GM15510 (cell line): ENCODE data around the gene TMEM101.

Source experiments
- POLR2A ChIP-seq: IDR thresholded peaks from 3 replicates; pipeline ENCODE4 v1.6.1; 2011; ENCODE audit warnings: borderline replicate concordance; ENCODE audit not compliant: insufficient read length; ENCODE audit errors: extremely low read depth

Gene TMEM101

DNA sequence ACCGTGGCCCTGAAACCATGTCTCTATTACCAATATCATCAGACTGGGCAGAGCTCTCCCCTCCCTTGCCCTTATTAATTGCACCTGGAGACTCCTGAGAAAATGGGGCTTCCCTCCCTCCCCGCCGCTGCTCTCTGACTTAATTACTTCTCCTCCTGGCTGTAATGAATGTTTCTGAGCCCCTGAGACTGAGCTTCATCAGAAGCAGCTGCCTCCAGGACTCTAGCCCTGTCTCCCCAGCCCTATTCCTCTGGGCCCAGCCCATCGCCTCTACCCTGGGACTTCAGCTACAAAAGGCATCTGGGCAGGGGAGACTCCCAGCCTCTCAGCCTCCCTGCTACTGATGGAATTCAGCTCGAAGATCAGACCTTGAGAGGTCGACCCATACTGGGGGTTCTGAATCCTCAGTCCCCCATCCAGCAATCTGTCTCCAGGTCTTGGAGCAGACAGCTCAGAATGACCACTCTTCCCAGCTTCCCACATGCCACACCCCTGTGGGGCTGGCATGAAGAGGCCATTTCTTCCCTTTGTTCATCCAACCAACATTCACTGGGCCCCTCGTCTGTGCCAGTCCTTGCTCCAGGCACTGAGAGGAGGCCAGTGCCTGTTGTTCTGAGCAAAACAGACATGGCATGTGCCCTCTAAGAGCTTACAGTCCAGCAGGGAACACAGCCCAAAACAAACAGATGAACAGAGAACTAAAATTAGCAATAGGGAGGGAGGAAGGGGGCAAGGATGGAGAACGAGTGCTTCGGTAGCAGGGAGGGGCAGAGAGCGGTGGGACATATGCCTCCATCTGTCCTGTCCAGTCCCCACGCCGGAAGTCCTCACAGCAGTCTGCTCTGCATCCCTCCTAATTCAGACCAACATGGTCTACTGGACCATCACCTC is 27.4 kb downstream of the TMEM101 start:
- no peak for TF ChIP-seq POLR2A

DNA sequence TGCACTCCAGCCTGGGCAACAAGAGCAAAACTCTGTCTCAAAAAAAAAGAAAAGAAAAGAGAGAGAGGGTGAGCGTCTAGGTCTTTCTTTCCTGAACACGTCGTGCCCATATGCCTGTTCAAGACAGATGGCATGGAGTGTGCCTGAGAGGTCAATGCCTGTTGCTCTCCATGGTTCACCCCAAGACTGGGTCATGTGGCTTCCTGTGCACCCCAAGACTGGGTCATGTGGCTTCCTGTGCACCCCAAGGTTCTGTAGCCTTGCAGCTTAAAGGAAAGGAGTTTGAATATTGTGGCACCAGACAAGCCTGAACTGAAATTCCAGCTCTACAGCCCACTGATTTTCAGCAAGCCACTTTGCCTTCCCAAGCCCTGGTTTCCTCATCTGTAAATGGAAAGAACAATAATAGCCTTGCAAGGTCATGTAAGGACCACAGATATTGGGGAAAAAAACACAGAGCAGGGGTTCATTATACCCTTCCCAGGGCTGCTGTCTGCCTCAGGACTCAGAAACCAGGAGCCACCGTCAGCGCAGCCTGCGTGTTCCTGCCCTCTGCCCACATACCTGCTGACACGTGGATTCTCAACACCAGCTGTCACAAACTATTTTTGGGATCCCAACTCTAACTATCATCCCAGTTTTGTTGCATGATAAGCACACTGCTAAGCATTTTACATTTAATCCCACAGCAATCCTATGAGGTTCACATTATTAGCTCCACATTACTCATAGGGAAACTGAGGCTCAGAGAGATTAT is 28.4 kb downstream of the TMEM101 start:
- TF ChIP-seq POLR2A: no peak

GRCh38 chr17:43984521-43984920 is 30.2 kb downstream of the TMEM101 start:
- no peak for TF ChIP-seq POLR2A

- TF ChIP-seq POLR2A: no peak
Observed at GRCh38 chr17:43983515-43984411, 31.0 kb downstream of the TMEM101 start.

GRCh38 chr17:43983196-43983514 is 31.6 kb downstream of the TMEM101 start:
- no peak for TF ChIP-seq POLR2A

DNA sequence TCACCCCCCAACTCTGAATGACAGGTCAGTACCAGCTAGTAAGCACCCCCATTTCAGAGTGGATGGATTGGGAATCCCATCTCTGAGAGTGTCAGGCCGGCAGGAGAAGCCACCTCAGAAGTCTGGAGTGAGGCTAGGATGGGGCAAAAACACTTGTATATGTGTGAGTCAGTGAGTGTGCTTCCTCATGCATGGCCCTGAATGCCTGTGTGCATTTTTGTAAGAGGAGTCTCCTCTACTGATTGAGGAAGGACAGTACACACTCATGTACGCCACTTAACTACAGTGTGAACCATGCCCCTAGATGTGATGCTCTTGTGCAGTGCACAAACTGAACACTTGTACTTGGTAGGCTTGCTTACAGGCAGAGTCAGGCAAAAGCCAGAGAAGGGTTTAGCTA is 32.6 kb downstream of the TMEM101 start:
- TF ChIP-seq POLR2A: no peak

DNA sequence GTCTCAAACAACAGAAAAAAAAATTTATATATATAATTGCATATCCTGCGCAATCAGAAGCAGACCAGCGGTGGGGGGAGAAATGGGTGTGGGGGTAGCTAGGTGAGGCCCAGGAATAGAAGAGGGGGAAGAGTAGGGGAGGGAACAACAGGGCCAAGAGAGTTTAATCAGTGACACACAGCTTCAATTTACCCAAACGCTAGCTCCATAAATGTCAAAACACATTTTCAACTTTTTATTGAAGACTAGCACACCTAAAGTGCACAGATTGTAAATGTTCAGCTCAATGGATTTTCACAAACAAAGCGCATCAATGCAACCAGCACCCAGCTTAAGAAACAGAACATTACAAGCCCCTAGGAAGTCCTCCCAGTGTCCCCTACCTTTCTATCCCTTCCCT is 35.1 kb downstream of the TMEM101 start:
- no peak for TF ChIP-seq POLR2A

DNA sequence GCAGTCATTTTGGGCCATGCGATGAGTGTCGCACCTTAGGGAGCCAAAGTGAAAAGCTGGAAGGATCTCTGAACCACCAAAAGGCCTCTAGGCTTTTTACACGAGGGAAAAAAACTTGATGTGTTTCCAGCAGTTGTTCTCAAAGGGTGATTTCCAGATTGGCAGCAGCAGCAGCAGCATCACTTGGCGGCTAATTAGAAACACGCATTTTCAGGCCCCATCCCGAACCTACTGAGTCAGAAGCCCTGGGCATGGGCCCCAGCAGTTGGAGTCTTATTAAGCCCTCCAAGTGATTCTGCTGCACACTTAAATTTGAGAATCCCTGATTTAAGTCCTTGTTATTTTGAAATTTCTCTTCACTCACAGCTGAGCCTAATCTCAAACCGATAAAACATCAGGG is 35.8 kb downstream of the TMEM101 start:
- TF ChIP-seq POLR2A: no peak

DNA sequence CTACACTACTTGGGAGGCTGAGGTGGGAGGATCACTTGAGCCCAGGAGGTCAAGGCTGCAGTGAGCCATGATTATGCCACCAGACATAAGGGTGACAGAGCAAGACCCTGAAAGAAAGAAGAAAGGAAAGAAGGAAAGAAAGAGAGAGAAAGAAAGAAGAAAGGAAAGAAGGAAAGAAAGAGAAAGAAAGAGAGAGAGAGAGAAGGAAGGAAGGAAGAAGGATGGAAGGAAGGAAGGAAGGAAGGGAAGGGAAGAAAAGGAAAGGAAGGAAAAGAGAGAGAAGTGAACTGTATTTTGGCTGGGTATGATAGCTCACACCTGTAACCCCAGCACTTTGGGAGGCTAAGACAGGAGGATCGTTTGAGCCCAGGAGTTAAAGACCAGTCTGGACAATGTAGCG is 36.7 kb downstream of the TMEM101 start:
- no peak for TF ChIP-seq POLR2A

- TF ChIP-seq POLR2A: no peak
Observed at GRCh38 chr17:43976963-43977837, 37.6 kb downstream of the TMEM101 start.

- no peak for TF ChIP-seq POLR2A
Observed at GRCh38 chr17:43975898-43976297, 38.9 kb downstream of the TMEM101 start.

DNA sequence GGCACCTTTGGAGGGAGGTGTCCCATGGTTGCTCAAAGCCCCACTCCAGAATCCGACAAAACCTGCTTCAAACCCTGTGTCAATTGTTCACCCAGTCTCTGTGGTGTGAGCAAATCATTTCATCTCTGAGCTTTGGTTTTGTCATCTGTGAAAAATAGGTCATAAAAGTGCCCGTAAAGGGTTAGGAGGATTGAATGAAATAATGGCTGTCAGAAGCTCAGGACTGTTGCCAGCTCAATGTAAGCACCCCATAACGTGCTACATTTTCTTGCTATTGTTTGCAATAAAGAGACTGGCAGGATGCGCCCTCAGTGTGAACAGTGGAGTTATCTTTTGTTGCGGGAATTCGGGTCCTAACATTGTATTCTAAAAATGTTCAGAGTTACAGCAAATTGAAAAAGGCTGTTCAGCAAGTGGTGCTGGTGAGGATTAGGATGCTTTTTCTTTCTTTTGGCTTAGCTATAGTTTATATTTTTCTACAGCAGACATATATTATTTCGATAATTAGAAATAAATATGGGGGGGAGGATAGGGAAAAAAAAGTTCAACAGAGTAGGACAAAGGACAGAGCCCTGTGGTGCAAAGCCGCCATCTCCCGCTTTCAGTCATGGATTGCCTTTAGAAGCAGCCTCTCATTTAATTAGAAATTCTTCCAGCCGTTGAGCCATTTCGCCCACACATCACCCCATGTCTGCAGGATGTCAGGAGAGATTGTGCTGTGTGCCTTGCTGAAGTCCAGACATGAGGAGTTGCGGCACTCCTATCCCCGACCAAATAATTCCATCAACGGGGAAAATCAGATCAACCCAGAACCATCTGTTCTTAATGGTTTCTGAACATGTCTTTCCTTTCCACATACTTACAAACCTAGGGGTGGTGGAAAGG is 40.1 kb downstream of the TMEM101 start:
- TF ChIP-seq POLR2A: no peak

GRCh38 chr17:43970366-43970765 is 44.4 kb downstream of the TMEM101 start:
- no peak for TF ChIP-seq POLR2A
